HG03432 (cell line): ENCODE data around the gene CHST14.

Experiments used
- ATAC-seq: cut with Tn5 transposase; IDR thresholded peaks from one replicate; pipeline ENCODE4 v1.9.1; 2021; ENCODE audit warnings: mild to moderate bottlenecking, moderate library complexity; ENCODE audit not compliant: unreplicated experiment

Gene CHST14

GRCh38 chr15:40487816-40488682 lies 17.3 kb downstream of the CHST14 start:
- no peak for ATAC-seq

GRCh38 chr15:40489274-40490175 lies 18.7 kb downstream of the CHST14 start:
- ATAC-seq: no peak

- ATAC-seq: no peak
These were observed 22.5 kb downstream of the CHST14 start for GRCh38 chr15:40493089-40493840.

GRCh38 chr15:40495516-40495915 lies 24.7 kb downstream of the CHST14 start:
- no peak for ATAC-seq

- no peak for ATAC-seq
These were observed 27.6 kb downstream of the CHST14 start for GRCh38 chr15:40498418-40498817.

GRCh38 chr15:40498891-40499290 lies 28.1 kb downstream of the CHST14 start:
- no peak for ATAC-seq

GRCh38 chr15:40499931-40500330 lies 29.1 kb downstream of the CHST14 start:
- ATAC-seq: no peak

GRCh38 chr15:40500568-40501330 lies 30.0 kb downstream of the CHST14 start:
- no peak for ATAC-seq

- ATAC-seq: no peak
These were observed 30.7 kb downstream of the CHST14 start for GRCh38 chr15:40501487-40501886.

GRCh38 chr15:40506964-40507571 lies 36.3 kb downstream of the CHST14 start:
- peak; percentile 50 for ATAC-seq

- ATAC-seq: no peak
These were observed 37.4 kb downstream of the CHST14 start for GRCh38 chr15:40508216-40508615.

GRCh38 chr15:40510201-40510600 lies 39.4 kb downstream of the CHST14 start:
- ATAC-seq: no peak

GRCh38 chr15:40511093-40511471 lies 40.3 kb downstream of the CHST14 start:
- ATAC-seq: peak; percentile 54

GRCh38 chr15:40511472-40512133 lies 40.8 kb downstream of the CHST14 start:
- peak; percentile 61 for ATAC-seq

- no peak for ATAC-seq
These were observed 41.7 kb downstream of the CHST14 start for GRCh38 chr15:40512440-40512839.

- no peak for ATAC-seq
These were observed 42.8 kb downstream of the CHST14 start for GRCh38 chr15:40513609-40514008.

- ATAC-seq: no peak
These were observed 45.5 kb downstream of the CHST14 start for GRCh38 chr15:40516322-40516721.
